ENCODE results near the gene CRACDL. TPM values are rescaled to one million over a fixed set of nuclear protein-coding genes. Genes with fewer than 3 reads are reported as not detected.

Gene CRACDL
- total RNA-seq, 2 donors from 2014 or later, result 4.1 to 20.8 TPM

GRCh38 chr2:98931596-98931995, 4.4 kb downstream of the CRACDL start:
- TF ChIP-seq POLR2A (IDR thresholded peaks at IDR 0.05) (no peak), POLR2AphosphoS5 (IDR thresholded peaks at IDR 0.05) (no peak)
- TF ChIP-seq, protein P1, sequence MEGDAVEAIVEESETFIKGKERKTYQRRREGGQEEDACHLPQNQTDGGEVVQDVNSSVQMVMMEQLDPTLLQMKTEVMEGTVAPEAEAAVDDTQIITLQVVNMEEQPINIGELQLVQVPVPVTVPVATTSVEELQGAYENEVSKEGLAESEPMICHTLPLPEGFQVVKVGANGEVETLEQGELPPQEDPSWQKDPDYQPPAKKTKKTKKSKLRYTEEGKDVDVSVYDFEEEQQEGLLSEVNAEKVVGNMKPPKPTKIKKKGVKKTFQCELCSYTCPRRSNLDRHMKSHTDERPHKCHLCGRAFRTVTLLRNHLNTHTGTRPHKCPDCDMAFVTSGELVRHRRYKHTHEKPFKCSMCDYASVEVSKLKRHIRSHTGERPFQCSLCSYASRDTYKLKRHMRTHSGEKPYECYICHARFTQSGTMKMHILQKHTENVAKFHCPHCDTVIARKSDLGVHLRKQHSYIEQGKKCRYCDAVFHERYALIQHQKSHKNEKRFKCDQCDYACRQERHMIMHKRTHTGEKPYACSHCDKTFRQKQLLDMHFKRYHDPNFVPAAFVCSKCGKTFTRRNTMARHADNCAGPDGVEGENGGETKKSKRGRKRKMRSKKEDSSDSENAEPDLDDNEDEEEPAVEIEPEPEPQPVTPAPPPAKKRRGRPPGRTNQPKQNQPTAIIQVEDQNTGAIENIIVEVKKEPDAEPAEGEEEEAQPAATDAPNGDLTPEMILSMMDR (IDR thresholded peaks at IDR 0.05), result no peak

DNA sequence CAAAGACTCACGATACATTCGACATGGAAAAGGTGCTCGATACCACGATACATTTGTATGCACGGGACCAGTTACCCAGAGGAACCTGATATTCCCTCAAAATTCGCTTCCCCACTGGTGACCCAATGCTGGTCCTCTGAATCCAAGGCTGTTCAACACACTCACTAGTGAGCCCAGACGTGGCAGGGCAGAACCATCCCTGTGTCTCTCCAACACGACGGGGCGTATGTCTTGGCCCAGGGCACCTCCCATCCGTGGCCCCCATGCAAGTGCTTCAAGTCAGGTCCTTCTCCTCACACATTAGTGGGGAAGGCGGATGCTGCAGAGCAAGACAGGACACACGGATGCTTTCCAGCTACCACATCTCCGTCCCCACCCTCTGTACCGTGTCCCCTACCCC, 6.1 kb downstream of the CRACDL start:
- H3K27me3 ChIP-seq (replicated peaks; ENCODE audit: insufficient read depth), result no peaks in the 10 kb centered on the region
- H3K27ac ChIP-seq, result no peak overlapping the region
- 94% methylated on average over 15 of the region's 15 CpGs for WGBS
- no peaks in the 10 kb centered on the region for H3K4me1 ChIP-seq (replicated peaks)
- H3K36me3 ChIP-seq, result no peaks in the 10 kb centered on the region
- no peak for TF ChIP-seq POLR2A (IDR thresholded peaks at IDR 0.05)
- TF ChIP-seq, protein P1 (IDR thresholded peaks at IDR 0.05), result no peak
- TF ChIP-seq POLR2AphosphoS5 (IDR thresholded peaks at IDR 0.05), result no peak
- intact Hi-C loops (cut with DNase I), result no loop called here
- no peak overlapping the region for H3K4me3 ChIP-seq
- no peaks in the 10 kb centered on the region for H3K9me3 ChIP-seq
- no peak for DNase-seq (ENCODE audit: low spot score)

More at GRCh38 chr2:98931596-98931995, 4.4 kb downstream of the CRACDL start:
- Histone ChIP-seq H3K36me3 (no peaks in the 10 kb centered on the region), H3K27ac (no peak overlapping the region), H3K9me3 (no peaks in the 10 kb centered on the region), H3K4me1 (replicated peaks) (no peaks in the 10 kb centered on the region), H3K4me3 (no peak overlapping the region), H3K27me3 (replicated peaks; ENCODE audit: insufficient read depth) (no peaks in the 10 kb centered on the region)
- WGBS, result 54% methylated on average over 3 of the region's 3 CpGs
- DNase-seq (ENCODE audit: low spot score), result no peak
- intact Hi-C loops (cut with DNase I), result no loop called here

- no peaks in the 10 kb centered on the region for H3K9me3 ChIP-seq
- intact Hi-C loops (cut with DNase I), result no loop called here
- no peak for DNase-seq (ENCODE audit: low spot score)
- no peaks in the 10 kb centered on the region for H3K4me1 ChIP-seq (replicated peaks)
- H3K4me3 ChIP-seq, result no peak overlapping the region
- H3K36me3 ChIP-seq, result no peaks in the 10 kb centered on the region
- H3K27ac ChIP-seq, result no peak overlapping the region
- TF ChIP-seq POLR2AphosphoS5 (IDR thresholded peaks at IDR 0.05) (no peak), POLR2A (IDR thresholded peaks at IDR 0.05) (no peak)
- TF ChIP-seq, protein P1 (IDR thresholded peaks at IDR 0.05), result no peak
- no peaks in the 10 kb centered on the region for H3K27me3 ChIP-seq (replicated peaks; ENCODE audit: insufficient read depth)
- WGBS, result 93% methylated on average over 8 of the region's 10 CpGs
Observed at GRCh38 chr2:98928242-98928641, 7.8 kb downstream of the CRACDL start.

- no peaks in the 10 kb centered on the region for H3K36me3 ChIP-seq
- no peak for DNase-seq (ENCODE audit: low spot score)
- H3K27me3 ChIP-seq (replicated peaks; ENCODE audit: insufficient read depth), result no peaks in the 10 kb centered on the region
- no peaks in the 10 kb centered on the region for H3K9me3 ChIP-seq
- H3K4me3 ChIP-seq, result no peak overlapping the region
- H3K27ac ChIP-seq, result no peak overlapping the region
- TF ChIP-seq, protein P1 (IDR thresholded peaks at IDR 0.05), result no peak
- TF ChIP-seq POLR2AphosphoS5 (IDR thresholded peaks at IDR 0.05) (no peak), POLR2A (IDR thresholded peaks at IDR 0.05) (no peak)
- 90% methylated on average over 13 of the region's 13 CpGs for WGBS
- H3K4me1 ChIP-seq (replicated peaks), result no peaks in the 10 kb centered on the region
- intact Hi-C loops (cut with DNase I), result no loop called here
Observed at GRCh38 chr2:98927027-98927426, 9.0 kb downstream of the CRACDL start.

DNA sequence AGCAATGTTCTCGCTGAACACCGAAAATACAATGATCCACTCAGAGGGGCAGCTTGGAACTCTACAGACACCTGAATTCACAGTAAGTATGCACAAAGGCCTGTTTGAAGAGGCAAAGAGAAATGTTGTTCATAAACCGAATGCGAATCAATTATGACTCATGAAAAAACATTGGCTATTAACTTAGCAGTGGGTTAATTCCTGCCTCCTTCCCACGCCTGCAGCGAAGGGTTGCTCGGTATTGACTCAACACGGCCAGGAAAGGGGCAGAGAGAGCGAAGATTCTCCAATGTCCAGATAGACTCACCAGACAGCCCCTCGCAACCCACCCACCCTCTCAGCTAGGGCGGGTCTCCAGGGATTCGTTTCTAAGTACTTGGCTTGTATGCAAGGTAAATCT, 9.4 kb downstream of the CRACDL start:
- TF ChIP-seq, protein P1 (IDR thresholded peaks at IDR 0.05), result no peak
- TF ChIP-seq POLR2AphosphoS5 (IDR thresholded peaks at IDR 0.05) (no peak), POLR2A (IDR thresholded peaks at IDR 0.05) (no peak)
- Histone ChIP-seq H3K27me3 (replicated peaks; ENCODE audit: insufficient read depth) (no peaks in the 10 kb centered on the region), H3K9me3 (no peaks in the 10 kb centered on the region), H3K4me3 (no peak overlapping the region), H3K27ac (no peak overlapping the region), H3K36me3 (no peaks in the 10 kb centered on the region), H3K4me1 (replicated peaks) (no peaks in the 10 kb centered on the region)
- WGBS, result 70% methylated on average over 12 of the region's 12 CpGs
- no peak for DNase-seq (ENCODE audit: low spot score)
- intact Hi-C loops (cut with DNase I), result no loop called here

Data from prostate gland (tissue), 2 donors.